ENCODE results near the gene TTC28.

DNA sequence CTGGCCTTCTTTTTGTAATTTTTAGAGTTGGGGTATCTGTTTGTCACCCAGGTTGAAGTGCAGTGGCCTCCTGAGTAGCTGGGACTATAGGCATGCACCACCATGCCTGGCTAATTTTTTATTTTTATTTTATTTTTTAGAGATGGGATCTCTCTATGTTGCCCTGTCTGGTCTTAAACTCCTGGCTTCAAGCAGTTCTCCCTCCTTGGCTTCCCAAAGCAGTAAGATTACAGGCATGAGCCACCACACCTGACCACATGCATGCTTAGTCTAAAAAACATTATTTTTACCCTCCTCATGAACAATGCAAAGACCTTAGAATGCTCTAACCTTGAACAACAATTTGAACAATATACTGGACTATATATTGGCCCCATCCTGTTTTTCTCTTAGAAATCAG, 738.5 kb downstream of the TTC28 start:
- TF ChIP-seq, protein P1, sequence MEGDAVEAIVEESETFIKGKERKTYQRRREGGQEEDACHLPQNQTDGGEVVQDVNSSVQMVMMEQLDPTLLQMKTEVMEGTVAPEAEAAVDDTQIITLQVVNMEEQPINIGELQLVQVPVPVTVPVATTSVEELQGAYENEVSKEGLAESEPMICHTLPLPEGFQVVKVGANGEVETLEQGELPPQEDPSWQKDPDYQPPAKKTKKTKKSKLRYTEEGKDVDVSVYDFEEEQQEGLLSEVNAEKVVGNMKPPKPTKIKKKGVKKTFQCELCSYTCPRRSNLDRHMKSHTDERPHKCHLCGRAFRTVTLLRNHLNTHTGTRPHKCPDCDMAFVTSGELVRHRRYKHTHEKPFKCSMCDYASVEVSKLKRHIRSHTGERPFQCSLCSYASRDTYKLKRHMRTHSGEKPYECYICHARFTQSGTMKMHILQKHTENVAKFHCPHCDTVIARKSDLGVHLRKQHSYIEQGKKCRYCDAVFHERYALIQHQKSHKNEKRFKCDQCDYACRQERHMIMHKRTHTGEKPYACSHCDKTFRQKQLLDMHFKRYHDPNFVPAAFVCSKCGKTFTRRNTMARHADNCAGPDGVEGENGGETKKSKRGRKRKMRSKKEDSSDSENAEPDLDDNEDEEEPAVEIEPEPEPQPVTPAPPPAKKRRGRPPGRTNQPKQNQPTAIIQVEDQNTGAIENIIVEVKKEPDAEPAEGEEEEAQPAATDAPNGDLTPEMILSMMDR (IDR thresholded peaks at IDR 0.05): no peak
- no peak for TF ChIP-seq POLR2A (IDR thresholded peaks at IDR 0.05)
